CD14-positive monocyte (primary cell): ENCODE results near the gene NOB1. TPM values are rescaled to one million over a fixed set of nuclear protein-coding genes. Genes with fewer than 3 reads are reported as not detected.

ENCODE experiments used
- DNase-seq, 3 donors: peaks; one replicate each; pipeline ENCODE4 v3.0.0-alpha.2; 2011 to 2022
- H2AFZ ChIP-seq: 2 replicates; pipeline ENCODE4 v1.6.0; 2012; ENCODE audit warnings: mild to moderate bottlenecking, low read depth, low read length, inconsistent platforms; ENCODE audit not compliant: insufficient read depth, poor library complexity, severe bottlenecking
- H3K27ac ChIP-seq, 2 donors: 1 replicate in 1 of 2; 2 replicates in 1 of 2; pipeline ENCODE4 v1.5.1; 2012 to 2013; ENCODE audit warnings: low read length in 2 of 2, control low read depth in 1 of 2, inconsistent platforms in 1 of 2, low read depth in 1 of 2, mild to moderate bottlenecking in 1 of 2
- H3K27me3 ChIP-seq, 2 donors: one replicate each; pipeline versions ENCODE4 v1.6.0 to v1.6.1; 2011 to 2013; ENCODE audit warnings: low read length in 2 of 2; ENCODE audit not compliant: control insufficient read depth in 2 of 2, insufficient read depth in 2 of 2
- H3K36me3 ChIP-seq, 2 donors: replicated peaks in 1 of 2; 1 replicate in 1 of 2; 2 replicates in 1 of 2; pipeline versions ENCODE4 v1.5.1 to v1.6.1; 2012 to 2013; ENCODE audit warnings: low read length in 2 of 2, control low read depth in 1 of 2, inconsistent platforms in 1 of 2, mild to moderate bottlenecking in 1 of 2; ENCODE audit not compliant: insufficient read depth in 2 of 2, control insufficient read depth in 1 of 2
- H3K4me1 ChIP-seq, 2 donors: 1 replicate in 1 of 2; 2 replicates in 1 of 2; pipeline versions ENCODE4 v1.5.1 to v1.6.1; 2012 to 2013; ENCODE audit warnings: low read length in 2 of 2, control low read depth in 1 of 2, inconsistent platforms in 1 of 2, mild to moderate bottlenecking in 1 of 2, moderate library complexity in 1 of 2; ENCODE audit not compliant: insufficient read depth in 2 of 2, control insufficient read depth in 1 of 2
- H3K4me2 ChIP-seq: replicated peaks from 2 replicates; pipeline ENCODE3; 2012; ENCODE audit warnings: low read length, moderate library complexity, mild to moderate bottlenecking; ENCODE audit not compliant: poor library complexity, severe bottlenecking; ENCODE audit errors: extremely low read depth
- H3K4me3 ChIP-seq, 3 experiments: fragments of 200-600 bp in 1 of 3; sonication (generic) in 1 of 3; replicated peaks in 1 of 3; 1 replicate in 2 of 3; 2 replicates in 1 of 3; pipeline ENCODE4 v1.5.1; 2011 to 2013; ENCODE audit warnings: low read length in 3 of 3, mild to moderate bottlenecking in 3 of 3, control low read depth in 2 of 3, low read depth in 2 of 3, inconsistent platforms in 1 of 3, moderate library complexity in 1 of 3
- H3K79me2 ChIP-seq: 2 replicates; pipeline ENCODE4 v1.6.0; 2012; ENCODE audit warnings: mild to moderate bottlenecking, control low read depth, inconsistent platforms, low read length, moderate library complexity; ENCODE audit not compliant: insufficient read depth
- H3K9ac ChIP-seq: 2 replicates; pipeline ENCODE4 v1.6.0; 2017; ENCODE audit warnings: low read length, mild to moderate bottlenecking; ENCODE audit not compliant: insufficient read depth, poor library complexity, severe bottlenecking
- H3K9me3 ChIP-seq, 2 donors: replicated peaks in 1 of 2; 1 replicate in 1 of 2; 2 replicates in 1 of 2; pipeline versions ENCODE4 v1.5.1 to v1.6.1; 2012 to 2013; ENCODE audit warnings: low read length in 2 of 2, control low read depth in 1 of 2; ENCODE audit not compliant: control insufficient read depth in 1 of 2, insufficient read depth in 1 of 2
- H4K20me1 ChIP-seq: 2 replicates; pipeline ENCODE4 v1.6.0; 2012; ENCODE audit warnings: mild to moderate bottlenecking, low read length, control low read depth, moderate library complexity; ENCODE audit not compliant: insufficient read depth
- H3K27ac Mint-ChIP-seq, 7 donors: one replicate each; pipeline ENCODE4 v1.8.0; 2020; ENCODE audit warnings: mild to moderate bottlenecking in 7 of 7, mixed read lengths in 7 of 7, moderate library complexity in 6 of 7, inconsistent platforms in 2 of 7
- H3K27me3 Mint-ChIP-seq, 3 donors: one replicate each; pipeline ENCODE4 v1.8.0; 2021 to 2022; ENCODE audit warnings: low read depth in 3 of 3, mild to moderate bottlenecking in 3 of 3, mixed read lengths in 3 of 3, moderate library complexity in 3 of 3, inconsistent platforms in 1 of 3
- H3K36me3 Mint-ChIP-seq, 2 donors: one replicate each; pipeline ENCODE4 v1.8.0; 2020; ENCODE audit warnings: mixed read lengths in 2 of 2, inconsistent platforms in 1 of 2, mild to moderate bottlenecking in 1 of 2
- H3K4me1 Mint-ChIP-seq: one replicate; pipeline ENCODE4 v1.8.0; 2020; ENCODE audit warnings: mild to moderate bottlenecking, mixed read lengths
- H3K4me3 Mint-ChIP-seq, 2 donors: one replicate each; pipeline ENCODE4 v1.8.0; 2020; ENCODE audit warnings: mild to moderate bottlenecking in 2 of 2, mixed read lengths in 2 of 2, moderate library complexity in 1 of 2
- H3K9me3 Mint-ChIP-seq, 7 donors: one replicate each; pipeline ENCODE4 v1.8.0; 2020 to 2022; ENCODE audit warnings: mixed read lengths in 7 of 7, mild to moderate bottlenecking in 6 of 7, moderate library complexity in 6 of 7, inconsistent platforms in 2 of 7
- CTCF ChIP-seq: fragments of 200-600 bp; IDR thresholded peaks from one replicate; pipeline ENCODE4 v1.8.0; 2022; ENCODE audit warnings: antibody characterized with exemption, mild to moderate bottlenecking
- WGBS: methylation state at CpG from one replicate; pipeline ENCODE4 v1.1.5; 2013; ENCODE audit warnings: missing lambda C conversion rate; ENCODE audit not compliant: insufficient coverage; 5-methylcytosine and 5-hydroxymethylcytosine counted together
- intact Hi-C, 2 donors: fragments of 100-400 bp; cut with micrococcal nuclease; formaldehyde crosslinking; loops; one replicate each; pipeline versions ENCODE4 v1.15.0 to v1.15.1; 2023
- polyA plus RNA-seq, 3 donors: library from polyadenylated mRNA; depleted of rRNA in 1 of 3; unstranded in 2 of 3; stranded (reverse) in 1 of 3; fragments of 300-500 nt in 2 of 3; fragments of >200 nt in 1 of 3; fragmentation: Illumina TruSeq in 2 of 3; gene quantifications; 1 replicate in 2 of 3; 2 replicates in 1 of 3; pipeline ENCODE4 v1.2.3, GENCODE V29; 2012 to 2021

The NOB1 gene
- polyA plus RNA-seq, 3 donors = 15.7 to 27.5 (median 18.0) TPM

DNA sequence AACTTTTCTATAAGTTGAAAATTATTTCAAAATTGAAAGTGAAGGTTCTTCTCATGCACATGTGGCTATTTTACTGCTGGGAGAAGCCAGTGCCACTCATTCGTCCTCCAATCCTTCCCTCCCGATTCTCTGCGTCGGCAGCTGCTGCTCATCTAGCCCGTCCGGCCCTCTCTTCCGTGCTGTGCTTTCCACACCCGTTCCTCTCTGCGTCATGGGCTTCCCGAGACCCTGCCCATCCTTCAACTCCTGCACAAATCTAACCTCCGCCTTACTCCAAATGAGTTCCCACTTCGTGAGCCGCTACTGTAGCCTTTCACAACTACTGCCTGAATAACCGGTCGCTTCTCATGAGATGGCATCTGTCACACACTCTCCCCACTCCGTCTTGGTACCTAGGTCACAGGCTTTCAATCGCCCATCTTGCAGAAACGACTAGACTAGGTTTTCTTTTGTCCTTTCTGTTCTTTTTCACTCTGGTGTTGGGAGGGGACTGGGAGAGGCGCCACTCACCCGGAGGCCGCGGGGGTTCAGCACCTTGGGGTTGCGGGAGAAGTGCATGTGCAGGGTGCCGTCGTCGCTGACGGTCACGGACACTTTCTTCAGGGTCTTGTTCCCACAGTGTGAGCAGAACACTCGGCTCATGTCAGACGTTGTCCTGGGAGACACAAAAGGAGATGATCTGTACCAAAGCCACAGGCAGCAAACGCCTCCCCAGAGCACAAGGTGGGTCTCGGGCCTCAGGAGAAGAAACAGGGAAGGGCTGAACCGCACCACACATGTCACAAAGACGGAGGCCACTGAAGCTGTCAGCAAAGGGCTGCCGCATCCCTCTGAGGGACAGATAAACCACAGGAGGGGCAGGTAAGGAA, 10.1 kb downstream of the NOB1 start:
- no peaks in the 10 kb centered on the region for H3K9me3 ChIP-seq
- H3K27me3 Mint-ChIP-seq = no peaks in the 10 kb centered on the region
- H3K9me3 Mint-ChIP-seq = peaks cover 0 to 4% (median 0%) of the 10 kb centered on the region in 7 donors
- H3K79me2 ChIP-seq = no peaks in the 10 kb centered on the region
- H3K4me2 ChIP-seq = no peak overlapping the region
- TF ChIP-seq CTCF = no peak
- no peak overlapping the region for H3K27ac ChIP-seq
- no peak overlapping the region for H3K4me3 Mint-ChIP-seq
- peaks cover 2% of the 10 kb centered on the region for H3K4me1 Mint-ChIP-seq
- no peaks in the 10 kb centered on the region for H3K4me1 ChIP-seq
- peaks cover 83 to 98% of the 10 kb centered on the region in 2 donors for H3K36me3 Mint-ChIP-seq
- no peaks in the 10 kb centered on the region for H3K27me3 ChIP-seq
- H4K20me1 ChIP-seq = no peaks in the 10 kb centered on the region
- H2AFZ ChIP-seq = no peak overlapping the region
- WGBS = 98% methylated on average over 29 of the region's 35 CpGs
- peak overlapping the region in 1 of 7 donors; percentile 3 for H3K27ac Mint-ChIP-seq
- H3K4me3 ChIP-seq = no peak overlapping the region
- no peak overlapping the region for H3K9ac ChIP-seq
- peaks cover 88 to 99% of the 10 kb centered on the region in 2 donors for H3K36me3 ChIP-seq
- no peak for DNase-seq
- intact Hi-C loops = no loop called here

- Histone ChIP-seq H3K36me3 (peaks cover 65 to 76% of the 10 kb centered on the region in 2 donors), H2AFZ (no peak overlapping the region), H3K4me2 (no peak overlapping the region), H3K4me3 (no peak overlapping the region), H3K27me3 (no peaks in the 10 kb centered on the region), H3K9me3 (no peaks in the 10 kb centered on the region), H3K79me2 (no peaks in the 10 kb centered on the region), H4K20me1 (no peaks in the 10 kb centered on the region), H3K9ac (no peak overlapping the region), H3K4me1 (no peaks in the 10 kb centered on the region), H3K27ac (no peak overlapping the region)
- Mint-ChIP-seq H3K9me3 (peaks cover 0 to 4% (median 0%) of the 10 kb centered on the region in 7 donors), H3K27ac (peak overlapping the region in 2 of 7 donors; percentile 21 to 42), H3K27me3 (no peaks in the 10 kb centered on the region), H3K4me3 (no peak overlapping the region), H3K4me1 (peaks cover 2% of the 10 kb centered on the region), H3K36me3 (peaks cover 60 to 76% of the 10 kb centered on the region in 2 donors)
- TF ChIP-seq CTCF = no peak
- intact Hi-C loops = no loop called here
- 89% methylated on average over 21 of the region's 41 CpGs for WGBS
- no peak for DNase-seq
Measured at GRCh38 chr16:69741951-69742904, 12.5 kb downstream of the NOB1 start.
